Measurements from ENCODE around the gene VPS25.

GRCh38 chr17:42821176-42821575 is 47.9 kb downstream of the VPS25 start:
- TF ChIP-seq POLR2A (IDR thresholded peaks at IDR 0.05; ENCODE audit: low read depth) (no peak), EP300 (IDR thresholded peaks at IDR 0.05) (no peak), POLR2AphosphoS5 (IDR thresholded peaks at IDR 0.05) (no peak)
- TF ChIP-seq, protein P1, sequence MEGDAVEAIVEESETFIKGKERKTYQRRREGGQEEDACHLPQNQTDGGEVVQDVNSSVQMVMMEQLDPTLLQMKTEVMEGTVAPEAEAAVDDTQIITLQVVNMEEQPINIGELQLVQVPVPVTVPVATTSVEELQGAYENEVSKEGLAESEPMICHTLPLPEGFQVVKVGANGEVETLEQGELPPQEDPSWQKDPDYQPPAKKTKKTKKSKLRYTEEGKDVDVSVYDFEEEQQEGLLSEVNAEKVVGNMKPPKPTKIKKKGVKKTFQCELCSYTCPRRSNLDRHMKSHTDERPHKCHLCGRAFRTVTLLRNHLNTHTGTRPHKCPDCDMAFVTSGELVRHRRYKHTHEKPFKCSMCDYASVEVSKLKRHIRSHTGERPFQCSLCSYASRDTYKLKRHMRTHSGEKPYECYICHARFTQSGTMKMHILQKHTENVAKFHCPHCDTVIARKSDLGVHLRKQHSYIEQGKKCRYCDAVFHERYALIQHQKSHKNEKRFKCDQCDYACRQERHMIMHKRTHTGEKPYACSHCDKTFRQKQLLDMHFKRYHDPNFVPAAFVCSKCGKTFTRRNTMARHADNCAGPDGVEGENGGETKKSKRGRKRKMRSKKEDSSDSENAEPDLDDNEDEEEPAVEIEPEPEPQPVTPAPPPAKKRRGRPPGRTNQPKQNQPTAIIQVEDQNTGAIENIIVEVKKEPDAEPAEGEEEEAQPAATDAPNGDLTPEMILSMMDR (IDR thresholded peaks at IDR 0.05): no peak
